ENCODE measurements around the gene CYB5RL. TPM values are rescaled to one million over a fixed set of nuclear protein-coding genes. Genes with fewer than 3 reads are reported as not detected.

The CYB5RL gene
- total and polyA plus RNA-seq, 2 experiments from 2014 or later: 4.5 to 7.5 TPM

DNA sequence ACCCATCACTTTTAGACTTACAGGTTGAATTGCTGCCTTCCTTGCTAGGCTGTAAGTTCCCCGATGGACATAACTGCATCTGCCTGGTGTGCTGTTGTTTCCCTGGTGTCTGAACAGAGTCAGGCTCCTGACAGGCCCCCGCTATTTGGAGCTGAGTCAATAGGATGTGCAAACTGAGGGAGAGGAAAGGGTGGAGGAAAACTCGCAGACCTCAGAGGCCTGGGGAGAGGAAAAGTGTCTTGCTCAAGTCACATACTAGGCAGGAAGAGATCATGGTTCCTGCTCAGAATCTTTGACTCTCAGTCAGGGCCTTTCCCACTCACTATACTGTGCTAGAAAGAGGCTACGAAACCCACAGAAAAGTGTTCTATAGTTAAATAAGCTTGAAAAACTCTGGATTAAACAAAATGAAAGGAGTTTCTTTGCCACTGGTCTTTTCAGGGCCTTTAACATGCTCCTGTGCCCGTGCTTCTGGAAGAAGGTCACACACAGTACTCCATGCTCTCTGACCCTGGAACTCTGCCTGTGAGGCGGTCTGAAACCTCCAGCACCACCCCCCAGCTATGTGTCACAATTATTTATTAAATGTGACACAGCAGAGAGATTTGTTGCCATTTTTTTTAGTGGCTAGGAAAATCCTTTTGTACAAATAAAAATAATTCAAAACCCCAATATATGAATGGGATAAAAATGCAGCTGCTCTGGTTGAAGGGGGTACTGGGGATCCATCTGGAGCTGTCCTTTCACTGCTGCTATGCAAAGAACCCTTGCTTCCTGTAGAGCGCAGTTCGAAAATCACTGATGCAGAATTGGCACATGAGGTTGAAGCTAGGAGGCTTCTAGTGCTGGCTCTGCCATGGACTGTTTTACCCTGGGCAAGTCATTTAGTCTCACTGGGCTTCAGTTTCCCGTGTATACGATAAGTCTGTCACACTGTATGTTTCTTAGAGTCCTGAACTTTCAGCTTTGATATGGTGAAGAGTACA lies 26.9 kb downstream of the CYB5RL start:
- no peaks in the 10 kb centered on the region for H4K20me1 ChIP-seq (ENCODE audit: insufficient read depth, poor library complexity, severe bottlenecking)
- no peaks in the 10 kb centered on the region for H3K27me3 ChIP-seq
- H3K9me3 ChIP-seq (ENCODE audit: low read depth): no peaks in the 10 kb centered on the region
- DNase-seq (ENCODE audit: low spot score): no peak
- H3K36me3 ChIP-seq (replicated peaks; ENCODE audit: insufficient read depth, low read depth): no peaks in the 10 kb centered on the region
- H3K79me2 ChIP-seq: no peaks in the 10 kb centered on the region
- H3K9me2 ChIP-seq (replicated peaks; ENCODE audit: insufficient read depth): no peaks in the 10 kb centered on the region
- no peaks in the 10 kb centered on the region for H3K4me1 ChIP-seq (ENCODE audit: insufficient read depth)
- H3K4me2 ChIP-seq: no peak overlapping the region
- H3K27ac ChIP-seq: peak overlapping the region; percentile 48
- no peak for TF ChIP-seq CTCF (IDR thresholded peaks at IDR 0.05; ENCODE audit: poor library complexity)
- no peak for TF ChIP-seq EZH2phosphoT487 (IDR thresholded peaks at IDR 0.05; ENCODE audit: low read depth, severe bottlenecking, unreplicated experiment)
- no peak for TF ChIP-seq EZH2 (IDR thresholded peaks at IDR 0.05; ENCODE audit: borderline replicate concordance)
- H2AFZ ChIP-seq: no peak overlapping the region
- H3K4me3 ChIP-seq: no peak overlapping the region
- WGBS (ENCODE audit: low lambda C conversion rate, missing lambda C conversion rate): 78% methylated on average over 10 of the region's 10 CpGs

DNA sequence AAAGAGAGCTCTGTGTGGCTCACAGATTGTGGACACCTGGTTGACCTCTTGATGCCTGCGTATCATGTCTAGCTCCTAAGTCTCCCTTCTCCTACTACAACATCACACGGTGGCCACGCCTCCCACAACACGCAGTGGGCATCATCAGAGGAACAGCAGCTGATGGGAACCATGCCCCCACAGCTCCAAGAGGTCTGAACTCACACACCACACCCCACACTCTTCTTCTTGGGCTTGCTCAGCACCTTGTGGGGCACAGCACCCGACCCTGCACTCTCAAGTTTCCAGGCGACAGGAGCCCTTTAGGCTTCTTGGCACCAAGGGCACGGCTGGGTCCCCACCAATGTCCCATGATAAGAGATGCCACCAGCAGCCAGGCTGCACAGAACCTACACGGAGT lies 28.2 kb downstream of the CYB5RL start:
- 88% methylated on average over 8 of the region's 8 CpGs for WGBS (ENCODE audit: low lambda C conversion rate, missing lambda C conversion rate)
- TF ChIP-seq EZH2phosphoT487 (IDR thresholded peaks at IDR 0.05; ENCODE audit: low read depth, severe bottlenecking, unreplicated experiment): no peak

GRCh38 chr1:54171016-54171415 lies 28.8 kb downstream of the CYB5RL start:
- Histone ChIP-seq H3K4me2 (no peak overlapping the region), H3K27ac (no peak overlapping the region), H3K4me1 (ENCODE audit: insufficient read depth) (no peaks in the 10 kb centered on the region), H3K27me3 (no peaks in the 10 kb centered on the region), H3K9me2 (replicated peaks; ENCODE audit: insufficient read depth) (no peaks in the 10 kb centered on the region), H2AFZ (no peak overlapping the region), H3K4me3 (no peak overlapping the region), H3K36me3 (replicated peaks; ENCODE audit: insufficient read depth, low read depth) (no peaks in the 10 kb centered on the region), H3K9me3 (ENCODE audit: low read depth) (no peaks in the 10 kb centered on the region), H3K79me2 (no peaks in the 10 kb centered on the region), H4K20me1 (ENCODE audit: insufficient read depth, poor library complexity, severe bottlenecking) (no peaks in the 10 kb centered on the region)
- DNase-seq (ENCODE audit: low spot score): no peak
- WGBS (ENCODE audit: low lambda C conversion rate, missing lambda C conversion rate): 87% methylated on average over 8 of the region's 8 CpGs
- no peak for TF ChIP-seq CTCF (IDR thresholded peaks at IDR 0.05; ENCODE audit: poor library complexity)
- no peak for TF ChIP-seq EZH2phosphoT487 (IDR thresholded peaks at IDR 0.05; ENCODE audit: low read depth, severe bottlenecking, unreplicated experiment)
- TF ChIP-seq EZH2 (IDR thresholded peaks at IDR 0.05; ENCODE audit: borderline replicate concordance): no peak

More for the DNA sequence above, 28.2 kb downstream of the CYB5RL start:
- no peaks in the 10 kb centered on the region for H3K79me2 ChIP-seq
- no peak overlapping the region for H3K4me2 ChIP-seq
- no peaks in the 10 kb centered on the region for H3K36me3 ChIP-seq (replicated peaks; ENCODE audit: insufficient read depth, low read depth)
- H3K4me1 ChIP-seq (ENCODE audit: insufficient read depth): no peaks in the 10 kb centered on the region
- H3K9me2 ChIP-seq (replicated peaks; ENCODE audit: insufficient read depth): no peaks in the 10 kb centered on the region
- H2AFZ ChIP-seq: no peak overlapping the region
- H3K27ac ChIP-seq: no peak overlapping the region
- no peak for DNase-seq (ENCODE audit: low spot score)
- H4K20me1 ChIP-seq (ENCODE audit: insufficient read depth, poor library complexity, severe bottlenecking): no peaks in the 10 kb centered on the region
- H3K27me3 ChIP-seq: no peaks in the 10 kb centered on the region
- no peak overlapping the region for H3K4me3 ChIP-seq
- H3K9me3 ChIP-seq (ENCODE audit: low read depth): no peaks in the 10 kb centered on the region

DNA sequence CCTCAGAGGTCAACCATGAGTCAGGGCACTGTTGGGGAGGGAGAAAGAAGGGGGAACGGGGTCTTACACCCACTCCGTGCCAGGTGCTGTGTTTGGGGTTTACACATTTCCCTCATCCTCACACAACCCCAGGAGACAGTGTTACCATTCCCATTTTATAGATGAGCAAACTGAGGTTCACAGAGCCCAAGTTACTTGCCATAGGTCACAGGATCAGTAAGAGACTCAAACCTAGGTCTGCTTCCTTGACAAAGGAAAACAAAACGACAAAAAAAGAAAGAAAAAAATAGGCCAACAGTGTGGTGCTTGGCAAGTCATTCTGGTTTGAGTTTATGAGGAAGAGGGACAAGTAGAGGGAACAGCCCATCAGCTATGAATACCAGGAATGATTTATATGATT lies 30.8 kb downstream of the CYB5RL start:
- 87% methylated on average over 3 of the region's 3 CpGs for WGBS (ENCODE audit: low lambda C conversion rate, missing lambda C conversion rate)
- H3K27me3 ChIP-seq: no peaks in the 10 kb centered on the region

More for the DNA sequence above, 30.8 kb downstream of the CYB5RL start:
- Histone ChIP-seq H3K36me3 (replicated peaks; ENCODE audit: insufficient read depth, low read depth) (no peaks in the 10 kb centered on the region), H2AFZ (no peak overlapping the region), H3K4me2 (no peak overlapping the region), H3K4me1 (ENCODE audit: insufficient read depth) (no peaks in the 10 kb centered on the region), H4K20me1 (ENCODE audit: insufficient read depth, poor library complexity, severe bottlenecking) (no peaks in the 10 kb centered on the region), H3K27ac (no peak overlapping the region), H3K4me3 (no peak overlapping the region), H3K79me2 (no peaks in the 10 kb centered on the region), H3K9me3 (ENCODE audit: low read depth) (no peaks in the 10 kb centered on the region), H3K9me2 (replicated peaks; ENCODE audit: insufficient read depth) (no peaks in the 10 kb centered on the region)
- TF ChIP-seq EZH2phosphoT487 (IDR thresholded peaks at IDR 0.05; ENCODE audit: low read depth, severe bottlenecking, unreplicated experiment): no peak
- TF ChIP-seq EZH2 (IDR thresholded peaks at IDR 0.05; ENCODE audit: borderline replicate concordance): no peak
- no peak for TF ChIP-seq CTCF (IDR thresholded peaks at IDR 0.05; ENCODE audit: poor library complexity)
- no peak for DNase-seq (ENCODE audit: low spot score)
